ENCODE measurements around the gene TOGARAM2. TPM values are rescaled to one million over a fixed set of nuclear protein-coding genes. Genes with fewer than 3 reads are reported as not detected.
A peak's percentile ranks its signal among the peaks of the same experiment; 100 is the strongest.

The TOGARAM2 gene
- total and polyA plus RNA-seq, 2 experiments from 2014 or later, result 1.8 TPM

- peaks cover 8% of the 10 kb centered on the region for H3K27me3 Mint-ChIP-seq (ENCODE audit: insufficient read depth, low read depth, poor library complexity)
- peak overlapping the region; percentile 84 for H2AFZ ChIP-seq
- H3K4me3 Mint-ChIP-seq, result no peak overlapping the region
- H3K36me3 ChIP-seq (ENCODE audit: insufficient read depth), result no peaks in the 10 kb centered on the region
- no peaks in the 10 kb centered on the region for H3K9me2 ChIP-seq (ENCODE audit: insufficient read depth)
- ATAC-seq (no peak), DNase-seq (ENCODE audit: low spot score) (no peak)
- H3K27me3 ChIP-seq (ENCODE audit: insufficient read depth), result no peaks in the 10 kb centered on the region
- no peaks in the 10 kb centered on the region for H3K79me2 ChIP-seq (replicated peaks; ENCODE audit: insufficient read depth)
- H3K27ac ChIP-seq (ENCODE audit: low read depth), result no peak overlapping the region
- no peaks in the 10 kb centered on the region; the same call in 1 of the 2 replicates for H3K4me1 ChIP-seq (ENCODE audit: insufficient read depth)
- H3K27ac Mint-ChIP-seq, result no peak overlapping the region
- H3K9me3 Mint-ChIP-seq, result no peaks in the 10 kb centered on the region
- no peaks in the 10 kb centered on the region for H3K36me3 Mint-ChIP-seq (ENCODE audit: low read depth)
- H3F3A ChIP-seq (replicated peaks; ENCODE audit: low read depth), result no peaks in the 10 kb centered on the region
- peaks cover 17% of the 10 kb centered on the region for H3K4me1 Mint-ChIP-seq
- H4K20me1 ChIP-seq (replicated peaks; ENCODE audit: insufficient read depth), result no peaks in the 10 kb centered on the region
- no peak overlapping the region for H3K4me2 ChIP-seq
- no peak for TF ChIP-seq ZNF331 (CRISPR knock-in tag; IDR thresholded peaks at IDR 0.05; ENCODE audit: low read depth)
- TF ChIP-seq NANOG (IDR thresholded peaks at IDR 0.05; ENCODE audit: borderline replicate concordance), result no peak
- no peak for TF ChIP-seq CREB1 (CRISPR knock-in tag; IDR thresholded peaks at IDR 0.05; ENCODE audit: low read depth)
- no peak for TF ChIP-seq POLR2AphosphoS5 (IDR thresholded peaks at IDR 0.05; ENCODE audit: low read depth)
- no peak for TF ChIP-seq JUNB (IDR thresholded peaks at IDR 0.05; ENCODE audit: unreplicated experiment)
- TF ChIP-seq EZH2phosphoT487 (IDR thresholded peaks at IDR 0.05; ENCODE audit: unreplicated experiment), result no peak
- no peak for TF ChIP-seq CTCF (conservative IDR thresholded peaks at IDR 0.05; ENCODE audit: low read depth in 2 of 2)
- H3K4me3 ChIP-seq, result no peak overlapping the region
Observed at GRCh38 chr2:29064346-29064715, 83.2 kb downstream of the TOGARAM2 start.

- Mint-ChIP-seq H3K4me3 (no peak overlapping the region), H3K27me3 (ENCODE audit: insufficient read depth, low read depth, poor library complexity) (peaks cover 8% of the 10 kb centered on the region), H3K9me3 (no peaks in the 10 kb centered on the region), H3K27ac (no peak overlapping the region), H3K4me1 (peaks cover 17% of the 10 kb centered on the region), H3K36me3 (ENCODE audit: low read depth) (no peaks in the 10 kb centered on the region)
- Histone ChIP-seq H4K20me1 (replicated peaks; ENCODE audit: insufficient read depth) (no peaks in the 10 kb centered on the region), H3F3A (replicated peaks; ENCODE audit: low read depth) (no peaks in the 10 kb centered on the region), H3K9me2 (ENCODE audit: insufficient read depth) (no peaks in the 10 kb centered on the region), H3K79me2 (replicated peaks; ENCODE audit: insufficient read depth) (no peaks in the 10 kb centered on the region), H3K4me2 (no peak overlapping the region), H3K4me3 (no peak overlapping the region), H3K27me3 (ENCODE audit: insufficient read depth) (no peaks in the 10 kb centered on the region), H3K4me1 (ENCODE audit: insufficient read depth) (no peaks in the 10 kb centered on the region; the same call in 1 of the 2 replicates), H3K36me3 (ENCODE audit: insufficient read depth) (no peaks in the 10 kb centered on the region), H3K27ac (ENCODE audit: low read depth) (no peak overlapping the region), H2AFZ (peak overlapping the region; percentile 84)
- DNase-seq (ENCODE audit: low spot score) (no peak), ATAC-seq (peak; percentile 53)
- TF ChIP-seq EZH2phosphoT487 (IDR thresholded peaks at IDR 0.05; ENCODE audit: unreplicated experiment) (no peak), REST (IDR thresholded peaks at IDR 0.05; ENCODE audit: unreplicated experiment) (no peak), STAT1 (IDR thresholded peaks at IDR 0.05; ENCODE audit: unreplicated experiment) (no peak), CREB1 (CRISPR knock-in tag; IDR thresholded peaks at IDR 0.05; ENCODE audit: low read depth) (no peak), JUNB (IDR thresholded peaks at IDR 0.05; ENCODE audit: unreplicated experiment) (no peak), POLR2AphosphoS5 (IDR thresholded peaks at IDR 0.05; ENCODE audit: low read depth) (no peak), ETS1 (IDR thresholded peaks at IDR 0.05) (no peak), ZNF114 (CRISPR knock-in tag; IDR thresholded peaks at IDR 0.05) (no peak), ZNF331 (CRISPR knock-in tag; IDR thresholded peaks at IDR 0.05; ENCODE audit: low read depth) (no peak)
Observed at GRCh38 chr2:29064746-29065067, 83.6 kb downstream of the TOGARAM2 start.

Data from GM23338 (cell line).